Panc1 (cell line): ENCODE data around the gene TRIM59. TPM values are rescaled to one million over a fixed set of nuclear protein-coding genes. Genes with fewer than 3 reads are reported as not detected.

Experiments
- ATAC-seq: fragments of 200-7000 bp; cut with Tn5 transposase; 2 replicates; pipeline ENCODE4 v1.9.1; 2020; ENCODE audit warnings: mild to moderate bottlenecking, moderate library complexity
- BruUV-seq: library from RNA; stranded (reverse); fragments of 400-500 nt; replicated peaks from 2 replicates; lab custom pipeline; 2021; lab: Mats Ljungman, UMichigan
- CTCF ChIA-PET: fragments of 300-600 bp; sonication (Branson Sonifier 250); formaldehyde crosslinking; loops from one replicate; lab custom pipeline; 2022; ENCODE audit warnings: antibody characterized with exemption; lab: Charles Lee
- POLR2A ChIA-PET: fragments of 300-600 bp; sonication (Branson Sonifier 250); formaldehyde crosslinking; loops from one replicate; lab custom pipeline; 2022; ENCODE audit warnings: antibody characterized with exemption; lab: Charles Lee
- DNase-seq: peaks from one replicate; pipeline ENCODE4 v3.0.0-alpha.2; 2010; ENCODE audit warnings: low read depth, low spot score
- H3K27ac ChIP-seq: 2 replicates; pipeline ENCODE4 v1.5.1; 2011; ENCODE audit warnings: mild to moderate bottlenecking, low read length, inconsistent platforms
- H3K27me3 ChIP-seq: fragments of 200-500 bp; sonication (Bioruptor generic); 2 replicates; pipeline ENCODE4 v1.6.0; 2014; ENCODE audit warnings: low read length, inconsistent platforms; ENCODE audit not compliant: control insufficient read depth, insufficient read depth
- H3K36me3 ChIP-seq: fragments of 200-500 bp; sonication (Bioruptor generic); 2 replicates; pipeline ENCODE4 v1.5.1; 2014; ENCODE audit warnings: inconsistent platforms, mild to moderate bottlenecking, low read length, moderate library complexity; ENCODE audit not compliant: control insufficient read depth, insufficient read depth
- H3K4me1 ChIP-seq: 2 replicates; pipeline ENCODE4 v1.5.1; 2011; ENCODE audit warnings: inconsistent platforms, mild to moderate bottlenecking, low read length, moderate library complexity; ENCODE audit not compliant: control insufficient read depth, insufficient read depth
- H3K4me3 ChIP-seq, 2 experiments: 2 replicates each; pipeline ENCODE4 v1.5.1; 2011 to 2012; ENCODE audit warnings: low read depth in 2 of 2, low read length in 2 of 2, mild to moderate bottlenecking in 2 of 2, inconsistent platforms in 1 of 2, moderate library complexity in 1 of 2
- H3K9me3 ChIP-seq: fragments of 200-500 bp; sonication (Bioruptor generic); 2 replicates; pipeline ENCODE4 v1.5.1; 2014; ENCODE audit warnings: low read depth, mild to moderate bottlenecking, inconsistent platforms, low read length, moderate library complexity; ENCODE audit not compliant: control insufficient read depth, insufficient read depth
- CTCF ChIP-seq: fragments of 450-650 bp; IDR thresholded peaks from 2 replicates; pipeline ENCODE4 v1.5.1; 2017; ENCODE audit warnings: mild to moderate bottlenecking
- POLR2AphosphoS5 ChIP-seq: IDR thresholded peaks from 2 replicates; pipeline ENCODE4 v1.6.1; 2012; ENCODE audit warnings: mild to moderate bottlenecking, low read depth, low read length, moderate library complexity
- SIN3A ChIP-seq: IDR thresholded peaks from 2 replicates; pipeline ENCODE4 v1.6.1; 2012; ENCODE audit warnings: low read depth, mild to moderate bottlenecking, low read length, moderate library complexity, borderline replicate concordance; ENCODE audit not compliant: insufficient read depth
- TCF7L2 ChIP-seq: IDR thresholded peaks from 2 replicates; pipeline ENCODE4 v1.6.1; 2011; ENCODE audit warnings: mild to moderate bottlenecking, low read depth, low read length, inconsistent platforms
- in situ Hi-C: cut with HindIII; loops from 2 replicates; pipeline ENCODE4 v1.10.0; 2016; ENCODE audit warnings: low sequenced_read_pairs, low pct_unique_long_range_greater_than_20kb
- intact Hi-C: fragments of 100-400 bp; cut with micrococcal nuclease; formaldehyde crosslinking; loops from one replicate; pipeline ENCODE4 v1.10.0; 2022; ENCODE audit not compliant: unreplicated experiment
- total RNA-seq: library from RNA; stranded (reverse); gene quantifications from one replicate; pipeline ENCODE4 v1.2.1, GENCODE V29; 2021; ENCODE audit not compliant: unreplicated experiment
- TF ChIP-seq, protein P1 (sequence below), 2 experiments: IDR thresholded peaks; 2 replicates each; pipeline ENCODE4 v1.6.1; 2011 to 2012; ENCODE audit warnings: low read depth in 2 of 2, control low read depth in 1 of 2, low read length in 1 of 2, mild to moderate bottlenecking in 1 of 2, moderate library complexity in 1 of 2; ENCODE audit not compliant: insufficient read depth in 1 of 2

Gene TRIM59
- total RNA-seq, 1 experiment from 2014 or later: 27.9 TPM

DNA sequence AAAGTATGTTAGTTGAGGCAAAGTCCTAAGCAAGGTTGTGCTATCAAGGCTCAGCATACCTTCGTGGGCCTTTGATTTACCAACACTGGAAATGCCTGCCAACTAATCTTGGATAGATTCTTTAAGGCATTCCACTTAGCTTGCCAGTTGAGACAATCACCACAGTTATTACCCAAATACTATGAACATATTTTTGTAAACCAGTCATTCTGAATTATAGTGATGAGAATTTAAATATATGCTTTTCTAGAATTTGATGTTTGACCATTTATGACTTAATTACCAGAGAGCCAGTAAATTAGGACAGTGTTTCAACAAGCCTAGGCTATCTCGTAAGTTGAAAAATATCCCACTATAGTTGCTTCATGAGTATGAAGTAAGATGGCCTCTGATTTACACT lies 15.5 kb downstream of the TRIM59 start:
- ATAC-seq (no peak), DNase-seq (no peak)
- Histone ChIP-seq H3K27ac (peak overlapping the region; percentile 7; the same call in 1 of the 2 replicates), H3K36me3 (peaks cover 68% of the 10 kb centered on the region), H3K4me1 (no peaks in the 10 kb centered on the region), H3K4me3 (no peak overlapping the region), H3K9me3 (no peaks in the 10 kb centered on the region), H3K27me3 (no peaks in the 10 kb centered on the region)
- in situ Hi-C loops: no loop called here
- intact Hi-C loops: no loop called here
- no TSS peak for BruUV-seq
- TF ChIP-seq, protein P1, sequence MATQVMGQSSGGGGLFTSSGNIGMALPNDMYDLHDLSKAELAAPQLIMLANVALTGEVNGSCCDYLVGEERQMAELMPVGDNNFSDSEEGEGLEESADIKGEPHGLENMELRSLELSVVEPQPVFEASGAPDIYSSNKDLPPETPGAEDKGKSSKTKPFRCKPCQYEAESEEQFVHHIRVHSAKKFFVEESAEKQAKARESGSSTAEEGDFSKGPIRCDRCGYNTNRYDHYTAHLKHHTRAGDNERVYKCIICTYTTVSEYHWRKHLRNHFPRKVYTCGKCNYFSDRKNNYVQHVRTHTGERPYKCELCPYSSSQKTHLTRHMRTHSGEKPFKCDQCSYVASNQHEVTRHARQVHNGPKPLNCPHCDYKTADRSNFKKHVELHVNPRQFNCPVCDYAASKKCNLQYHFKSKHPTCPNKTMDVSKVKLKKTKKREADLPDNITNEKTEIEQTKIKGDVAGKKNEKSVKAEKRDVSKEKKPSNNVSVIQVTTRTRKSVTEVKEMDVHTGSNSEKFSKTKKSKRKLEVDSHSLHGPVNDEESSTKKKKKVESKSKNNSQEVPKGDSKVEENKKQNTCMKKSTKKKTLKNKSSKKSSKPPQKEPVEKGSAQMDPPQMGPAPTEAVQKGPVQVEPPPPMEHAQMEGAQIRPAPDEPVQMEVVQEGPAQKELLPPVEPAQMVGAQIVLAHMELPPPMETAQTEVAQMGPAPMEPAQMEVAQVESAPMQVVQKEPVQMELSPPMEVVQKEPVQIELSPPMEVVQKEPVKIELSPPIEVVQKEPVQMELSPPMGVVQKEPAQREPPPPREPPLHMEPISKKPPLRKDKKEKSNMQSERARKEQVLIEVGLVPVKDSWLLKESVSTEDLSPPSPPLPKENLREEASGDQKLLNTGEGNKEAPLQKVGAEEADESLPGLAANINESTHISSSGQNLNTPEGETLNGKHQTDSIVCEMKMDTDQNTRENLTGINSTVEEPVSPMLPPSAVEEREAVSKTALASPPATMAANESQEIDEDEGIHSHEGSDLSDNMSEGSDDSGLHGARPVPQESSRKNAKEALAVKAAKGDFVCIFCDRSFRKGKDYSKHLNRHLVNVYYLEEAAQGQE (IDR thresholded peaks at IDR 0.05; ENCODE audit: insufficient read depth in 1 of 2, low read depth in 2 of 2, low read length in 1 of 2): no peak
- TF ChIP-seq SIN3A (no peak), CTCF (no peak), TCF7L2 (no peak), POLR2AphosphoS5 (0 out of 2 replicates have a peak, but pooled peaks have one; percentile 9)
- ChIA-PET POLR2A (no interaction called here), CTCF (no interaction called here)

DNA sequence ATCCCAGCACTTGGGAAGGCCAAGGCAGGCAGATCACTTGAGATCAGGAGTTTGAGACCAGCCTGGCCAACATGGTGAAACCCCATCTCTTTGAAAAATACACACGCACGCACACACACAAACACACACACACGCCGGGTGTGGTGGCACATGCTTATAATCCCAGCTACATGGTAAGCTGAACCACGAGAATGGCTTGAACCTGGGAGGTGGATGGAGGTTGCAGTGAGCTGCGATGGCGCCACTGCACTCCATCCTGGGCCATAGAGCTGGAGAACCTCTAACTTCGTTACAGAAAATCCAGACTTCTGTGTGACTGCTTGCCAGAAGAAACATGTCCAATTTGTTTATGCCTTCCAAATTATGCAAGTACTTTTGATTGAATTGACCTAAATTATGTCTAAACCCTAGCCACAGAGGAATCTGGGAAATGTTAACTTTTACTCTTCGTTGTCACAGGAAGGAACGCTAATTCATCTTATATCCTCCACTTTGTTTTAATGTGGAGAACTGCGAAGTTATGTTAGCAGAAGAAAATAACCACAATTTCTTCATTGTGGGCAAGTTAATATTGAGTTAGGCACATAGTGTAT lies 21.7 kb downstream of the TRIM59 start:
- Histone ChIP-seq H3K4me1 (no peaks in the 10 kb centered on the region), H3K9me3 (no peaks in the 10 kb centered on the region), H3K27me3 (no peaks in the 10 kb centered on the region), H3K27ac (no peak overlapping the region), H3K36me3 (peaks cover 85% of the 10 kb centered on the region), H3K4me3 (no peak overlapping the region)
- in situ Hi-C loops (no loop called here), intact Hi-C loops (no loop called here)
- ATAC-seq (no peak), DNase-seq (no peak)
- CTCF ChIA-PET: no interaction called here
- no TSS peak for BruUV-seq
- POLR2A ChIA-PET: interaction anchor here (0.7 kb wide), 2 partner anchors 12 to 19 kb away, joined by 3 read pairs; no protein-coding TSS in a partner anchor
- TF ChIP-seq, protein P1 (IDR thresholded peaks at IDR 0.05; ENCODE audit: insufficient read depth in 1 of 2, low read depth in 2 of 2, low read length in 1 of 2): no peak
